Measurements from ENCODE around the gene C20orf141.
A peak's percentile ranks its signal among the peaks of the same experiment; 100 is the strongest.
"Not testable (repeated sequence)": the region's sequence is repeated elsewhere in the genome, so short reads cannot be mapped to it uniquely, and the experiment has no call there.

Gene C20orf141

DNA sequence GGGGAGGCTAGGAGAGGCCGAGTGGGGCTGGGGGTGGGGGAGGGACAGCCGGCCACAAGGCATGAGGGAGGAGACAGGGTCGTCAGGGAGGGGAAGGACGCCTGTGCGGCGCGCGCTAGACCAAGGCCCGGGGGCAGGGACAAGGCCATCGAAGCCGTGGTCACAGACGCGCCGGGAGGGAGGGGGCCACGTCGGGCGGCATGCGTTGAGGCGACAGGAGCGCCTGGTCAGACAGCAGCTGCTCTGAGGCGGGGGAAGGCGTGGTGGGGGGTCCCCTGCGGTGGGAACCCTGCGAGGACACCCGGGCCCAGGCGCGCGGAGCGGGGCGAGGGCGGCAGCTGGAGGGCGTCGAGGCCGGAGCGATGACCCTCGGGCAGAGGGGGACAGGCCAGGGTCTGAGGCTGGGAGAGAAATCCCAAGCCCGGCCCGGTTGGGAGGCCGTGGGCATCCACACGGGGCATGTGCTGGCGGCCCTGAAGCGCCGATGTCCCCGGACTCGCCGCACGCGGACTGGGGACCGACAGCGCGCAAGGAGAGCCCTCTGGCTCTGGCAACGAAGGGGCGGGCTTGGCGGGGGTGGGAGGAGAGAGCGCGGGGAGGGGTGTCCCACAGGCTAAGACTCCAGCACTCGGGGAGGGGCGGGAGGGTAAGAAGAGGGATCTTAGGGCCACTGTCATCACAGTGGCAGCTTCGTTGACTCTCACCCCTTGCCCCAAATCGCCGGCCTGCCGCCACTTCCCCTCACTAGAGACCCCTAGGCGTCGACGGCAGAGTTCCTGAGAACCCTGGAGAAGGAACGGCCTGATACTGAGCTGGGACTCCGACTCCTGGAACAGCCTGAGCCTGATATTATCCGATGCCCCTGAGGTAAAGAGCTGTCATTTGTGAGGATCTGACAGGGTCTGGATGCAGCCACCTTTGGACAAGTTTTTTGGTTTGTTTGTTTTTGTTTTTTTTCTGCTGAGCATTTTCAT is 6.4 kb downstream of the C20orf141 start:
- DNase-seq = peak; percentile 26

DNA sequence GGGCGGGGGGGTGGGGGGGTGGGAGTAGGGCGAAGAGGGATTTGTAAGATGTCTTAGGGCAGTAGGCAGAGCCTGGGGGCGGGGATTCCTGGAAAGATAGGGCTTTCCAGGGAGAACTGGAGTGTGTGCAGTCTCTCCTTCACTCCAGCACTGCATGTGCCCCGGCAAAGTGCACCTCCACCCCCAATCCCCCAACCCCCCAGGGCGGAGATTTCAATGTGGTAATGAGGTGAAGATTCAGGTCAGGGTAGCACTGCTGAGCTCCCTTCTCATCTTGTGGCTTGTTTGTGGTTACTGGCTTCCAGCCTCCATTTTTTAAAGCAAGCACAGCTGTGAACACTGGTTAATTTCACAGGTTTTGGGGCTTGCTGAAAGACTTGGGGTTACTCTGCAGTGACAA is 7.3 kb downstream of the C20orf141 start:
- peak; percentile 4 for DNase-seq

DNA sequence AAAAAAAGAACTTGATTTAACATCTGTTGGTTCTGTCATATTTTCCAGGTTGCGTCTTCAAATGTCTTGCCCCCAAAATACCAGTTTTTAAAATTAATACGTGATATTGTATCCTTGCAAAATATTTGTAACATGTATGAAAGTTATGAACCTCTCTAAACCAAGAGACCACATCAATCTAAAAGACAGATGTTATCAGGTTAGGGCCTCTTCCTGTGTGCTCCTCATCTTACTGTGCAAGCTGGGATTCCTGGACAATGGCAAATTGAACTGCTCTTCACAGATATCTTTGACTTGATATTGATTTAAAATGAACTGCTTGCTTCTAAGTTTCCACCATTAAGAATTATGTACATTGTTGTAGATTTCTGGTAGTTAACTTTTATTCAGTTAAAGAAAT is 11.0 kb downstream of the C20orf141 start:
- DNase-seq = no peak

- no peak for DNase-seq
Observed at GRCh38 chr20:2826655-2827054, 11.9 kb downstream of the C20orf141 start.

DNA sequence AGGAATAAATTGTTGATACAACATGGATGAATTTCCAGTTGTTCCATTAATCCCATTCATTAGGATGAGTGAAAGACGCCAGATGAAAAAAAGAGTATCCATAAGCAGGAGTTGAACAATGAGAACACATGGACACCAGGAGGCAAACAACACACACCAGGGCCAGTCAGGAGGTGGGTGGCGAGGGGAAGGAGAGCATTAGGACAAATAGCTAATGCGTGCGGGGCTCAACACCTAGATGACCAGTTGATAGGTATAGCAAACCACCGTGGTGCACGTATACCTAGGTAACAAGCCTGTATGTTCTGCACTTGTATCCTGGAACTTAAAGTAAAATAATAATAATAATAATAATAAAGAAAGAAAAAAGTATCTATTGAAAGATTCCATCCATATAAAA is 14.6 kb downstream of the C20orf141 start:
- DNase-seq = no peak

- not testable (repeated sequence) for DNase-seq
Observed at GRCh38 chr20:2831206-2831605, 16.4 kb downstream of the C20orf141 start.

GRCh38 chr20:2833761-2834160 is 19.0 kb downstream of the C20orf141 start:
- no peak for DNase-seq

DNA sequence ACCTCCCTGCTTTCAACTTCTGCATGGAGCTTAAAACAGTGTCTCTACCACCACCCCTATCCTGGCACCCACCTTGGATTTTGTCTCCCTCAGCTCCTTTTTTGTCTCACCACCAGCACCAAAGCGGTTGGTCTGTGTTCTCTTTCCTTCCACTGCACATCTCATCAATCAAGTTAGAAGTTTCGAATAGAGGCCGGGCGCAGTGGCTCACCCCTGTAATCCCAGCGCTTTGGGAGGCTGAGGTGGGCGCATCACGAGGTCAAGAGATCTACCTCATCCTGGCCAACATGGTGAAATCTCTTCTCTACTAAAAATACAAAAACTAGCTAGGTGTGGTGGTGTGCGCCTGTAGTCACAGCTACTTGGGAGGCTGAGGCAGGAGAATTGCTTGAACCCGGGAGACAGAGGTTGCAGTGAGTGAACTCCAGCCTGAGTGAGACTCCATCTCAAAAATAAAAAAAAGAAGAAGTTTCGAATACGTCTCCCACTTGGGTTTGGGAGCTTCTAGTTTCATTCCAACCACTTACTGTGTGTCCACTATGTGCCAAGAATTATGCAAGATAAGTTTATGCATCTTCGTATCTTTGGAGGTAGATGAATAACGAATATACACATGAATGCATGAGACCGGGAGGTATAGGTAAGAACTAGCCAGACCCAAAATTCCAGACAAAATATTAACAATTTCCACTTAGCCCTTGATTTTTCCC is 19.8 kb downstream of the C20orf141 start:
- DNase-seq = no peak

GRCh38 chr20:2835331-2835796 is 20.6 kb downstream of the C20orf141 start:
- no peak for DNase-seq

- no peak for DNase-seq
Observed at GRCh38 chr20:2836035-2836434, 21.2 kb downstream of the C20orf141 start.

GRCh38 chr20:2837221-2837960 is 22.6 kb downstream of the C20orf141 start:
- no peak for DNase-seq

- no peak for DNase-seq
Observed at GRCh38 chr20:2838170-2838797, 23.5 kb downstream of the C20orf141 start.

GRCh38 chr20:2838847-2839671 is 24.3 kb downstream of the C20orf141 start:
- DNase-seq = no peak

DNA sequence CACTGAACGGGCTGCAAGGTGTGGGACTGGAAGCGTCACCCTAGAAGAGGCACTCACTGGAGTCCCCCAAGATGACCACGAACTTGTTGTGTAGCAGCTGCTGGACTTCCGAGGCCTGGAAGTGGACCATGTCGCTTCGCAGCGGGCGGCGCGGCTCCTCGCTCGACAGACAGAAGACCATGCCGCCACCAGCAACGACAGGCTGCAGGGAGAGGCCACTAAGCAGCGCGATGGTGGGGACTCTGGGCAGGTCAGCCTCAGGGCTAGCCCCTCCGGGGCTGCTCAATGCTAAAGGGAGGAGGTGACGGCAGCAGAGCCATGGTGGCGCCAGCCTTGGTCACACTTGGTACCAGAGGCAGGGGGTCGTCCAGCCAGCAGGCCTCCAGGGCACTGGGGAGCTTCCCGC is 24.9 kb downstream of the C20orf141 start:
- DNase-seq = peak; percentile 4

DNA sequence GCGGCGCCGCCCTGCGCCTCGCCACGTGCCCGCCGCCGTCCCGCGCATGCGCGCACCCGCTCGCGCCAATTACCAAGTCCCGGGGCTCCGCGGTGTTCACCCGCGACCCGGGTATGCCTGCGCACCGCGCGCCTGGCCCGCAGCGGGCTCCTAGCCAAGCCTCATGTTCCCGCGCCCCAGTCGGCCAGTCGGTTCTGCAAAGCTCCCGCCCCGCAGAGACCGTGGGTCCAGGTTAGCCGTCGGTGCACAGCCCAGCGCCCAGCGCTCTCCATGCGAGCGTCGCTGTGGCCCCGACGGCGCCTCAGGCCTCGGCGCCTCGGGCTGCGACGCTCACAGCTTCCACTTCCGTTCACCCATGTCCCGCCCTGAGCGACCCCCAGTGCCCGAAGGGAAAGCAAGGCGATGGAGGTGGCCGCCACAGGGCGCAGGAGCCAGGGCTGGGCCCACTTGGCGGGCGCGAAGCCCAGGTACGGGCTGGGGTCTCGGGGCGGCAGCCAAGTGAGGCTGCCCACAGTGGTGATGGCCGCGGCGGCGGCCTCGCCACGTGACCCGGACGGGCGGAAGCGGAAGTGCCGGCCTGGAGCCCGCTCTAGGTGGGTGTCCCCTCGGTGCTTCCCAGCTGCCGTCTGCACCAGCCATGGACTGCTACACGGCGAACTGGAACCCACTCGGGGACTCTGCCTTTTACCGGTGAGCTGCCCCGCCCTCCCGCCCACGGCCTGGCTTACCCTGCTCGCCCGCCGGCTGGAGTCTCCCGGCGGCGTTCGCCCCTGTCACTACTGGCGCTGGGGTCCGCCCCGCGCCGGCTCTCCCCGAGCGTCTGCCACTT is 25.6 kb downstream of the C20orf141 start, which contains the start of the genes PCED1A and VPS16:
TSS of gene PCED1A (minus strand) at position 518 of the 829 bp plus-strand sequence. CDS start 743 bp downstream, outside the sequence.
TSS of gene VPS16 (plus strand) at position 608 of the 829 bp plus-strand sequence. CDS start at position 638, 30 bp downstream.
- DNase-seq = peak; percentile 94

- DNase-seq = peak; percentile 56
Observed at GRCh38 chr20:2840967-2841531, 26.3 kb downstream of the C20orf141 start.

DNA sequence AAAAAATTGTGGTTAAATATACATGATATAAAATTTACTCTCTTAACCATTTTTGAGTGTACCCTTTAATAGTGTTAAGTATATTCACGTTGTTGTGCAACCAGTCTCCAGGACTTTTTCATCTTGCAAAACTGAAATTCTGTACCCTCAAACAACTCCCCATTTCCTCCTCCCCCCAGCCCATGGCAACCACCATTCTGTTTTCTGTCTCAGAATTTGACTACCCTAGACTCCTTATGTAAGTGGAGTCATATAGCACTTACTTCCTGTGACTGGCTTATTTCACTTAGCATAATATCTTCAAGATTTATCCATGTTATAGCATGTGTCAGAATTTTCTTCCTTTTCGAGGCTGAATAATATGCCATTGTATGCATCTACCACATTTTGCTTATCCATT is 30.8 kb downstream of the C20orf141 start:
- no peak for DNase-seq

DNA sequence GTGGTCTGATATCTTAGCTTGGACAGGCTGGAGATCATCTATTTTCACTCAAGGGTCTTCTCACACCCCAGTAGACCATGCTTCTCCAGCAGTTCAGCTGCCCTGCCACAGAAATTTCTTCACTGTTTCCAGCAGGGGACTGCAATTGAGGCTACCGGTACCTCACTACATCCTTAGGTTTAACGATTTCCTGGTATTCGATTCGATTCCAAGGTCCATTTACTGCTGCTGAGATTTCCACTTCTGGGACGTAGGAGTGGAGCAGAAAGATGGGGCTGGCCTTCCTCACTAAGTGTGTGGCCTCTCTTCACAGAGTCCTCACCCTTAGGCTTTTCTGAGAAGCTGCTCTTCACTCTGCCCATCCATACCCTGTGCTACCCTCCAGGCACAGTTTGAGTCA is 31.9 kb downstream of the C20orf141 start:
- no peak for DNase-seq

- no peak for DNase-seq
Observed at GRCh38 chr20:2847802-2848201, 33.0 kb downstream of the C20orf141 start.

- DNase-seq = no peak
Observed at GRCh38 chr20:2849529-2849928, 34.7 kb downstream of the C20orf141 start.

All from eye (tissue), 1 donor.